GM12892 (cell line): Measurements from ENCODE around the gene TRPV5.
A peak's percentile ranks its signal among the peaks of the same experiment; 100 is the strongest.

Source experiments
- DNase-seq: peaks from one replicate; pipeline ENCODE4 v3.0.0; 2011; ENCODE audit not compliant: insufficient read length
- FAIRE-seq: peaks from 2 replicates; lab custom pipeline; 2011; peaks lifted over from hg19 to GRCh38; lab: Jason Lieb, UNC
- POLR2A ChIP-seq: IDR thresholded peaks from 2 replicates; pipeline ENCODE4 v1.6.1; 2011; ENCODE audit warnings: low read depth, low read length, control low read depth
- POLR2AphosphoS5 ChIP-seq: IDR thresholded peaks from 2 replicates; pipeline ENCODE4 v1.6.1; 2011; ENCODE audit warnings: low read depth, low read length, control low read depth
- TAF1 ChIP-seq: IDR thresholded peaks from 2 replicates; pipeline ENCODE4 v1.6.1; 2011; ENCODE audit warnings: low read depth, mild to moderate bottlenecking, control low read depth, low read length, borderline replicate concordance

The TRPV5 gene

DNA sequence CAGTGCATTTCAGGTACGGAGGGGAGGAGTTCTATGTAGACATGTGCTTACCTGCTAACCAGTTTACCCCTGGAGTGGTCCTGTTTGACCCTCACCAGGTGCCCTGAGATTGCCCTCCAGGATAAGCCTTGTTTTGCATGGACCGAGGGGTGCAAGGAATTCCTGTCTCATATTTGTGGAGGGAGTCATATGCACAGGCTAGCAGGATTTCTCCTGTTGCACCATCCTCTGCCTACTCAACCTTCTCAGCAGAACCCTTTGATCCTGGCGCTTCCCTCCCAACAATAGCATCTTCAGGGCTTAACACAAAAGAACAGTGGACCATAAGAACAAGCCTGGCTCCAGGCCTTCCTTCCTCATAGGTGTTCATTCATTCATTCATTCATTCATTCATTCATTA, 55.2 kb downstream of the TRPV5 start:
- TF ChIP-seq POLR2AphosphoS5 (no peak), POLR2A (no peak), TAF1 (no peak)
- FAIRE-seq = no peak

DNA sequence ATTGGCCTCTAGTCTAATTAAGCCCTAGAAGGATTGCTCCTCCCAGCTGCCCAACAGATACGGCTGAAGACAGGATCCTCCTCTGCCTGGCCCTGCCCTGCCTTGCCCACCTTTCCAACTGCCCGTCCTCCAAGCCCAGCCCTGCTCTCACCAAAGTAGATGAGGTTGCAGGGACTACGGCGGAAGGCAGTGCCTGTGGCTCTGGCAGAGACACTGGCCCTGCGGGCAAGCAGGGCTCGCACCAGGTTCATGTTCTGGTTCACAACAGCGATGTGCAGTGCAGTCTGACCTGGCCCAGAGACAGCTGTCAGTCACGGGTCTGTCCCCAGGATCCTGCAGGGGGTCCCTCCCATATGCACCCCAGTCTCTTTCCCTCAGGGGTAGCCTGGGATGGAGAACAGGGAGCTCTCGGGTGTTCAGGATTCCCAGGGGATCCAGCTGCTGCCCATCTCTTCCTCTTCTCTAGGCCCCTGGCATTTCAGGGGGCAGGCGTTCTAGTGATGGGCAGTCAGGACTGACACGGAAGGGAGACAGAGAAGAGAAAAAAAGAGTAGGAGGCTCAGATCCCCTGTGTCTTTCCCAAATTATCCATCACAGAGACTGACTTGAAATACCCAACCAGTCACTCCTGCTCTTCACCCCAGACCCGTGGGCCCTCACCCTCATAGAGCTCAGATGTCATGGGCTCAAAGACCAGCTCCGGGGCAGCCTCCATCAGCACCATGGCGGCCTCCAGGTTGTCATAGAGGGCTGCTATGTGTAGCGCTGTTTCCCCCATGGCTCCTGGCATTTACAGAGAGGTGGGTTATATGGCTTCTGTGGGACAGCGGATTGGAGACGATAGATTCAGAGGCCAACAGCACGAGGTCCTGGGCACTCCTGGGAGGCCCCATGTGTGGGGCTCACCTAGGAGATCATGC, 56.3 kb downstream of the TRPV5 start:
- TF ChIP-seq POLR2A = no peak
- no peak for TF ChIP-seq TAF1
- no peak for TF ChIP-seq POLR2AphosphoS5
- FAIRE-seq (no peak), DNase-seq (no peak)

More for the DNA sequence above, 55.2 kb downstream of the TRPV5 start:
- no peak for DNase-seq

DNA sequence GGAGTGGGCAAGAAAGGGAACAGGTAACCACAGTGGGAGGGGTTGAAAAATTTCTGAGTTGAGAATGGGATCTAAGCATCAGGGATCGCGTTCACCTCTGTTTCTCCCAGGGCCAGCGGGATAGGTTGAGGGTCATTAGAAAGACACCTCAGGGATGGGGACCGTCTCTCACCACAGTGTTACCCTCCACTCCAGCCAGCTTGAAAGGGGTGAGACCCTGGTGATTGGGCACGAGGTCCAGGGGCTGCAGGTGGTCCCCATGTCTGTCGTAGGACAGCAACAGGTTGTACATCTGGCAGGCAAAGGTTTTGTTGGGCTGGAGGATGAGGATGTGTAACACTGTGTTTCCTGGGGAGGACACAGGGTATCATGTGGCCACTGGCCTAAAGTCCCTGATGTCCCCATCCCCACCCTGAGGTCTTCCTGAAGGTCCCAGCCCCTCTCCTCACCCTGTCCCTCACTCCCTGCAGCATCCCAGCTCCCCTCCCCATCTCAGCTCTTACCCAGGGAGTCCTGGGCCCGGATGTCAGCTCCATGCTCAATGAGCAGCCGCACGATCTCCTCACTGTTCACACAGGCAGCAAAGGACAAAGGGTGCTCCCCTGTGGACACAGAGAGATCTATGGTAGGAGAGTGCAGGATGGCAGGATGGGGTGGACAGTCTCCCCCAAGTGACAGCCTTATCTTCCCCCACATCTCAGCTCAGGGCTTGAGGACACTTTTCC, 57.1 kb downstream of the TRPV5 start:
- DNase-seq = no peak
- FAIRE-seq = no peak
- TF ChIP-seq TAF1 = no peak
- no peak for TF ChIP-seq POLR2AphosphoS5
- no peak for TF ChIP-seq POLR2A

DNA sequence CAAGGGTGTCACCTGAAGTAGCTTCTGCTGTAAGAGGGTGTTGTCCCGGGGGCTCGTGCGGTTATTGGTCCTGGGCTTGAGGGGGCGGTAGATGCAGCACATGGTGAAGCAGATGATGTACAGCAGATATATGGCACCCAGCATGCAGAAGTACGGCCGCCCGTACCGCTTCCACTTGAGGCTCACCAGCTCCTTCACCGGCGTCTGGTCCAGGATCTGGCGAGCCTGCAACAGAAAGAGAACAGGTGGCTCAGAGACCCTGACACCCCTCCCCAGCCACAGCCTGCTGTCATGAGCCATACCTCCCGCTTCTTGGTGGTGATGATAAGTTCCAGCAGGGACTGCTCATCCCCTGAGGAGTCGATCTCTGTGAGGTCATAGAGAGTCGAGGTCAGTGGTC, 58.1 kb downstream of the TRPV5 start:
- FAIRE-seq = no peak
- TF ChIP-seq POLR2A (no peak), TAF1 (no peak), POLR2AphosphoS5 (no peak)
- no peak for DNase-seq

DNA sequence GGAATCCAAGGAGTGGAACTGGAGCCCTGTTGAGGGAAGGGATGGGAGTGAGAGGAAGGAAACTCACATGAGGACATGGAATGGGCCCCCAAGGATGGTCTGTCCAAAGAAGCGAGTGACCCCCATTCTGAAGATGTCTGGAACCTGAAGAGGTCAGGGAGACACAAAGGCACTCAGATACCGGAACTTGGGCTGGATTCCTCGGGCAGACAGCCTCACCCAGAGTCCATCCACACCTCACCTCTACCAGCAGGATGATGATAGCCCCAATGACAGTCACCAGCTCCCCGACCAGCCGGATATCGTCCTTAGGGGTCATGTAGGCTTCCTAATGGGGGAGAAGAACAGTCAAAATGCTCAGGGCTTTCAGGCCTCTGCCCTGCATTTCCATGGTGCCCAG, 58.7 kb downstream of the TRPV5 start:
- DNase-seq (no peak), FAIRE-seq (no peak)
- TF ChIP-seq POLR2A (no peak), TAF1 (no peak), POLR2AphosphoS5 (no peak)

DNA sequence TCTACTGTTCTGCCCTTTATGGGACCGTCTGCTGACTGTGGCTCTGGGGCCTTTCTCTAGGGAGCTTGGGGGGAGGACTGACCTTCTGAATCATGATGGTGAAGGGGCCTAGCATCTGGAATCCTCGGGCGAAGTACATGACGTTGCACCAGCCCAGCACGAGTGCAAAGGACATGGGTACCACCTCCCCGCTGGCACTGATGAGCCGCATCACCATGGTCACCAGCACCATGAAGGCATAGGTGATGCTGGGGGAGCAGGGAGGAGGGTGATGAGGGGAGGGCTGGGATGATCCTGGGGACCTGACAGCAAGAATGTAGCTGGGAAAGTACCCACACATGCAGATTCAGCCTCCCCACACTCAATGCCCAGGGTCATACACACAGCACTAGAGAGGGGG, 59.1 kb downstream of the TRPV5 start:
- FAIRE-seq (no peak), DNase-seq (no peak)
- no peak for TF ChIP-seq POLR2AphosphoS5
- no peak for TF ChIP-seq POLR2A
- no peak for TF ChIP-seq TAF1

DNA sequence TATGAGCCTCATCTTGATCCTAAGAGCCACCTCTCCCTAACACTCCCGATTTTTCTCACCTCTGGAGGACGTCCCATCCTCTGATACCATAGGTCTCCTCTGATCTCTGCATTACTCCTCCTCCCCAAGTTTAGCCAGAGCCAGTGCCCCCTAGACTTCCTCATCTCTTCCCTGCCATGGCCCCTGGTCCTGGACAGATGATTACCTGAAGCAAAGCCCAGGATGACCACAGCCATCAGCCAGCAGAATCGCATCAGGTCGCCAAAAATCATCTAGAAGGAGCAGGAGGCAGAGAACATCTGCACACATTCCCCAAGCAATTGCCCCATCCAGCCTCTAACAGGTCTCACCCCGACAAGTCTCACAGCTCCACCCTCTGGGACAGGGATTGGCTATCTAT, 59.7 kb downstream of the TRPV5 start:
- FAIRE-seq = no peak
- DNase-seq = no peak
- no peak for TF ChIP-seq TAF1
- TF ChIP-seq POLR2AphosphoS5 = no peak
- TF ChIP-seq POLR2A = no peak

DNA sequence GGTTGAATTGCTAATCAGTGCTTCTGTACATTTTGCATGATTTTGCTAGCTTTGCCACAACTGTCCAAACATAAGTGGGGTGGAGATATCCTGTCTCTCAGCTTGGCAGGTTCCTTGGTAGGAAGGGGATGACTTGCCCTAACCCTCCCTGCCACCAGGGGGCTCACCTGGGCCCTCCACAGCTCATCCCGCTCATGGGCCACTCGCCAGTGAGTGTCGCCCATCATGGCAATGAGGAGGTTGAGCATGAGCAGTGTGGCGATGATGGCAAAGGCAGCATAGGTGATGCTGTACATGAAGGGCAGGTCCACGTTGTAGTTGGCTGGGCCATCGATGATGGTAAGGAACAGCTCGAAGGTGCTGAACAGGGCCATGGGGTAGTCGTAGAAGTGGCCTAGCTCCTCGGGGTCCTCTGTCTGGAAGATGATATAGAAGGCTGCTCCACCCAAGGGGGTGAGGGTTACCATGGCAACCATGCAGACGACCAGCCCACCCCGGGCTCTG, 60.2 kb downstream of the TRPV5 start:
- DNase-seq (peak; percentile 67), FAIRE-seq (peak; percentile 40)
- TF ChIP-seq POLR2AphosphoS5 (no peak), TAF1 (no peak), POLR2A (no peak)

DNA sequence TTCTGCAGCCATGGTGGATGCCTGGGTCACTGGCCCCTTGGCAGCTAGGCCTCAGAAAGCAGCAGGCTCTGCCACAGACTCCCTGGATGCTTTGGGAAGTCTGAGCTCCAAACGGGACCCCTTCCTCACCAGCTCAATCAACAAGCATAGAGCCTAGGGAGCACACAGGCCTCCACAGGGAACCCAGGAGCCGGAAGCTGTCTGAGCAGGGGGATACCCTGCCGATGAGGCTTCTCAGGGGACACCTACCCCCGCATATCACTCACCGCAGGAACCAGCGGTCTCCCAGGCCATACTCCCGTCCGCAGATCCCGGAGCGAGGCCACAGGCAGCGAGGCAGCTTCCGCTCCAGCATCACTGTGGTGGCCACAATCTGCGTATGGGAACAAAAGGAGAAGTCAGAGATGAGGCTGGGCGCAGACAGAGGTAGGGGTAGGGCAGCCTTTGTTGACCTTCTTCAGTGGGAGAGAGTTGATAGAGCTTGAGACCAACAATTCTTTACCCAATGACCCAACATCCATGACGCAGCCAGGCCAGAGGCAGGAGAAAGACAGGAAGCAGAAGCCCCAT, 61.4 kb downstream of the TRPV5 start:
- FAIRE-seq (no peak), DNase-seq (no peak)
- TF ChIP-seq TAF1 (no peak), POLR2AphosphoS5 (no peak), POLR2A (no peak)

DNA sequence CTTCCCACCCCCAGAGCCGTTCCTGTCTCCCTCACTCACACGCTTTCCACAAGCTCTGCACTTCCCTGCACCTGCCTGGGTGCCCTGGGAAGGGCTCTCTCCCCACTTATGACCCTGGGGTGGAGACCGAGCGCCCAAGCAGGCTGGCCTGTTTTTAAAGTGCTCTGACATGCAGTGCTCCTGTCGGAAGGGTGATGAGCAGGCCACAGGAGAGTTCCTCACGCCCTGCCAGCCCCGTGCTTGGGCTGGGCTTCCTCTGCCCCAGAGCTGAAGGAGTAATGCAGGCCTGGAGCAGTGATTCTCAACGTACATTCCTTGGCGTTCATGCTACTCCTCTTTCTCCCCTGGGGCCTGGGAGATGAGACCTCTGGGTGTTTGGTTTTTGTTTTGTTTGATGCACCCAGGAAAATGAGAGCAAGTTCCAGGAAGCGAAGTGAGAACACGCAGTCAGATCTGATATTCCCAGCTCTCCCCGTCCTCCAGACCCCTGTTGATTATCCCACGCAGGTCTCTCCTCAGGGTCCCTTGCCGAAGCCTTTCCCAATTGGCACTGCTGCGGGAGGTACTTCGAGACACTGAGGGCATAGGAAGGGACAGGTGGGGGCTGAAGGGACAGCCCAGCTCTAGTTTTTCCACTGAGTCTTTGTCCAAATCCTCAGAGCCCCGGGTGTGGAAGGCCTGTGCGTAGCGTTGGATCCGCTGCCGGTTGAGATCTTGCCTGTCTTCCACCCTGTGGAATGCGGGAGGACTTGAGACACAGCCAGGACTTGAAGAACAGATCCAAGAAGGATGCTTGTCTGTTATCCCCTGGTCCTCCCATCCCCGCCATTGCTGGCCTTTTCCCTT, 62.1 kb downstream of the TRPV5 start:
- FAIRE-seq (no peak), DNase-seq (no peak)
- TF ChIP-seq TAF1 = no peak
- no peak for TF ChIP-seq POLR2AphosphoS5
- no peak for TF ChIP-seq POLR2A

DNA sequence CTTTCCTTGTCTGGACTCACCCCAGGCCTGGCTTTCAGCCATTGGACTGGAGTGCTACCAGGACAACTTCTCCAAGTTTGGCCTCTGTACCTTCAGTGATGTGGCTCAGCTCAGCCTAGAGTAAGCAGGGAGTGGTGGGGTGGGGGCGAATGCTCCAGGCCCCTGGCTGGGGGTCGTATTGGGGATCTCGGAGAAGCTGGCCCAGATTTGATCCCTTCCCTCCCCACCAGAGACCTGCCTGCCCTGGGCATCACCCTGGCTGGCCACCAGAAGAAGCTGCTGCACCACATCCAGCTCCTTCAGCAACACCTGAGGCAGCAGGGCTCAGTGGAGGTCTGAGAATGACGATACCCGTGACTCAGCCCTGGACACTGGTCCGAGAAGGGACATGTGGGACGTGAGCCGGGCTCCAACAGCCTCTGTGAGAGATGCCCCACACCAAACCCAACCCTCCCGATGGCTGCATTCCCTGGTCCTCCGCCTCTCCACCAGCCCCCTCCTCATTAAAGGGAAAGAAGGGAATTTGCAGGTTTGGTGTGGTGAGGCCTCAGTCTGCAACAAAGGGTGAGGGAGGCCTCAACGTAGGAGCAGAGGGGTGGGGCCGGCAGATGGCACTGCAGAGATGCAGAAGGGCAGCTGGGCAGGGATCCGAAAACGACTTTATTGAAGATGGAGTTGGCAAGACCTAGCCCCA, 62.8 kb downstream of the TRPV5 start:
- DNase-seq (no peak), FAIRE-seq (no peak)
- no peak for TF ChIP-seq POLR2A
- TF ChIP-seq TAF1 = no peak
- TF ChIP-seq POLR2AphosphoS5 = no peak
